HL-60 (cell line): Measurements from ENCODE around the gene NPHS2.

Experiments used
- DNase-seq, 2 experiments: peaks; one replicate each; pipeline ENCODE4 v3.0.0-alpha.2; 2010 to 2020; ENCODE audit warnings: low read depth in 1 of 2, low spot score in 1 of 2
- H3K27ac ChIP-seq: fragments of 250-450 bp; sonication (Bioruptor Pico); replicated peaks from 2 replicates; pipeline ENCODE4 v1.5.1; 2020; ENCODE audit warnings: mild to moderate bottlenecking, moderate library complexity
- H3K27me3 ChIP-seq: fragments of 250-450 bp; sonication (Bioruptor Pico); 2 replicates; pipeline ENCODE4 v1.5.1; 2021; ENCODE audit warnings: mild to moderate bottlenecking, moderate library complexity; ENCODE audit not compliant: insufficient read depth, poor library complexity, severe bottlenecking
- H3K4me3 ChIP-seq: replicated peaks from 2 replicates; pipeline ENCODE4 v1.5.1; 2011; ENCODE audit warnings: mild to moderate bottlenecking, control low read depth, low read length; ENCODE audit not compliant: insufficient read depth
- CTCF ChIP-seq: IDR thresholded peaks from one replicate; pipeline ENCODE4 v1.5.1; 2011; ENCODE audit warnings: low read length, control low read depth, inconsistent platforms; ENCODE audit not compliant: insufficient read depth
- GABPA ChIP-seq: IDR thresholded peaks from 2 replicates; pipeline ENCODE4 v1.6.1; 2012; ENCODE audit warnings: low read depth
- POLR2AphosphoS5 ChIP-seq: IDR thresholded peaks from 2 replicates; pipeline ENCODE4 v1.6.1; 2012; ENCODE audit warnings: low read depth
- REST ChIP-seq: IDR thresholded peaks from 2 replicates; pipeline ENCODE4 v1.6.1; 2012; ENCODE audit warnings: low read depth; ENCODE audit not compliant: insufficient replicate concordance
- SPI1 ChIP-seq: IDR thresholded peaks from 2 replicates; pipeline ENCODE4 v1.6.1; 2012; ENCODE audit warnings: low read depth, mild to moderate bottlenecking, borderline replicate concordance

The NPHS2 gene

GRCh38 chr1:179545321-179545720 is 30.4 kb downstream of the NPHS2 start:
- Histone ChIP-seq H3K27ac (no peak overlapping the region), H3K4me3 (no peak overlapping the region), H3K27me3 (no peaks in the 10 kb centered on the region)
- no peak for TF ChIP-seq REST
- no peak for TF ChIP-seq SPI1
- no peak for TF ChIP-seq CTCF
- TF ChIP-seq POLR2AphosphoS5, result no peak
- TF ChIP-seq GABPA, result no peak
- DNase-seq, result no peak

GRCh38 chr1:179541774-179542173 is 34.0 kb downstream of the NPHS2 start:
- TF ChIP-seq CTCF (no peak), POLR2AphosphoS5 (no peak), REST (no peak), GABPA (no peak), SPI1 (no peak)
- no peak overlapping the region for H3K4me3 ChIP-seq
- DNase-seq, result no peak
- H3K27me3 ChIP-seq, result no peaks in the 10 kb centered on the region
- H3K27ac ChIP-seq, result no peak overlapping the region

- no peak for TF ChIP-seq CTCF
- TF ChIP-seq GABPA, result no peak
- no peak for TF ChIP-seq REST
- TF ChIP-seq POLR2AphosphoS5, result no peak
- no peak for TF ChIP-seq SPI1
- Histone ChIP-seq H3K4me3 (no peak overlapping the region), H3K27me3 (no peaks in the 10 kb centered on the region), H3K27ac (no peak overlapping the region)
- no peak for DNase-seq
These were observed 45.4 kb downstream of the NPHS2 start for GRCh38 chr1:179530352-179530751.
